ENCODE data around the gene ARID1B.
"Not testable (repeated sequence)": the region's sequence is repeated elsewhere in the genome, so short reads cannot be mapped to it uniquely, and the experiment has no call there.

ARID1B gene

DNA sequence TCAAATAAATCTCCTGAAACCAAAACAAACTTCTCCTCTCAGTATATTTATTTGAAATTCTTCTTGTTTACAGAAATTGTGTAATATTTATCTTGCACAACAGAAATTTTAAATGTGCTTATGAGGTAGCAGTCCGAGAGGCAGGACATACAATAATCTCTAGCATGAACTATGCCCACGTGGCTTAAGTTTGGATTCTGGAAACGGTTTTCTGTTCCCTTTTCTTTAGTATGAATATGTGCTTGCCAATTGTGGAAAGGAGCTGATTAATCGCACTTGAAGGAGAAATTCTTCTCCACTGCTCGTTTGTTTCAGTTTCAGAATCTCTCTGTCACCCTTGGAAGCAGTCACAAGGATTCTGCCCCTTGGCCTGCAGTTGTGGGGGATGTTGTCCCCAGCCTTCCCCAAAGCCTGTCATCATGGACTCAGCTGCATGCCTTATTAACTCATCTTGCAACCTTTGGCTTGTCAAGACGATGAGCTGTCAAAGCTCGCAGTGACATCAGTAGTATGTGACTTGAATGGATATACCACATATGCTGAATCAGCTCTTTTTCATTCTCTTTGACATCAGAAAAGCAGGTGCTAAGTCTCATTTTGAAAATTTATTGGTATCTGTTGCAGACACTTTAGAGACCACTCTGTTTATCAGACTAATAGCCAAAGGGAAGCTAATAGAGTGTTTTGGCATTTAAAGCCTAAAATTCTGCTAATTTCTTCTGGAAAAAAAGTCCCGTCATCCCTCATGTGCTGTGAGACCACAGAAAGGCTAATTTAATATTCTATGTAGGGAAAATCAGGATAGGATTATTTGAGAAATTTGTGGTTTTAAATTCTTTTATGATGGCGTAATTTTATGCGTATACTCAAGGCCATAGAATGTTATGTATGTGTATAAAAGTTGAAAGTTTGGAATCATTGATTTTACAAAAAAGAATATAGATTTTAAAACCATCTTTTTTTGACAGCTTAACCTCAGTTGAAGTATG, 186.8 kb downstream of the ARID1B start:
- peak; percentile 30 for DNase-seq (ENCODE audit: low read depth)

DNA sequence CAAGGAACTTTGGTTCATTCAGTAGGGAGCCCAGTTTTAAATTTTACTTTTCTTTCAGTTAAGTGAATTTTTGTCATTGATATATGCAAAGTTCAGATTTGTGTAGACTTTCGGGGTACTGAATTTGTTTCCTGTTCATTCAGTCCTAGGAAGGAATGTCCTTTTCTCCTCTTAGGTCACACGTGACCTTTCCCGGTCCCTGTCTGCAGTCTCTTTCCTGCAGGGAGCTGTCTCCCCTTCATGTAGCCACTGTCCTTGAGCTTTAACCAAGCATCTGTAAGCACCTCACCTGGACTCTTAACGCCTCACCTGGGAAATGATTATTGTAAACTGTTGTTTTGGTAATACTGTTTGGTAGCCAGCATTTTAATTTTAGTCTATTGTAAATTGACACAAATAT, 190.7 kb downstream of the ARID1B start:
- DNase-seq (ENCODE audit: low read depth) = no peak

DNA sequence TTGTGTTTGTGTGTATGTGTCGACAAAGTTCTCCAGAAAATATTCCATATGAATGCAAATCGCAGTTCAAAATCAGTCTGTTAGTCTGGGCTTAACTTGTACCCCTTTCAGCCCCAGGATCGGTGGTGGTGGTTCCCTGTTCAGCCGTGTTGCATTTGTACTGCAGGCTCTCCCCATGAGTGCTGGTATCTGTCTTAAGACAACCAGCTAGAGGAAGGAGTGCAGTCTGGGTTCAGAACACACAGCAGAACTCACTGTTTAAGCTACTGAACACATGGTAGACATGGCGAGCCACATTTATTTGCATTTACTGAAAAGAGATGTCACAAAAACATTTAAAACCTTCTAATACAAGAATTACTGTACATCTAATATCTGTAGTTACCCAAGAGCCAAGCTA, 192.1 kb downstream of the ARID1B start:
- no peak for DNase-seq (ENCODE audit: low read depth)

DNA sequence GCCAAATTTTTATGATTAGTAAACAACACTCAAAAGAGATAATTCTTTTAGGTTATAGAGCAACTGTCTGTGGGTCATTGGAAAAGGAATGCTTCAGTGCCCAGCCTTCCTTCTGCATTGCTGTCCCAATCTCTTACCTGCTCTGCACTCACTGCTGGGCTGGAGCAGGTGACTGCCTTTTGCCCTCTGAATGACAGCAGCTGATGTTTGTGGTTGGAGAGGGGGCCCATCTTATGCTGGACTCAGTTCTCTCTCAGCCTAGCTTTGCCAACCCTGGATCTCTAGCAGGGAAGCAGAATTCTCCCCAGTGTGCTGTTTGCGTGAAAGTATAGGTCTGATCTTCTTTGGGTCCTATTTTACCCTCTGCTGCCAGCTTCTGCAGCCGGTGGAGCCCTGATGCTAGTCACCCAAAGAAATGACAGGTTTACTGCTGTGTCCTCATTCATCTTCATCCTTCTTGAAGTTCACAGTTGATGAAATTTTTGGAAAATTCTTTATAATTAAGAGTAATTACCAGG, 193.5 kb downstream of the ARID1B start:
- DNase-seq (ENCODE audit: low read depth) = no peak

DNA sequence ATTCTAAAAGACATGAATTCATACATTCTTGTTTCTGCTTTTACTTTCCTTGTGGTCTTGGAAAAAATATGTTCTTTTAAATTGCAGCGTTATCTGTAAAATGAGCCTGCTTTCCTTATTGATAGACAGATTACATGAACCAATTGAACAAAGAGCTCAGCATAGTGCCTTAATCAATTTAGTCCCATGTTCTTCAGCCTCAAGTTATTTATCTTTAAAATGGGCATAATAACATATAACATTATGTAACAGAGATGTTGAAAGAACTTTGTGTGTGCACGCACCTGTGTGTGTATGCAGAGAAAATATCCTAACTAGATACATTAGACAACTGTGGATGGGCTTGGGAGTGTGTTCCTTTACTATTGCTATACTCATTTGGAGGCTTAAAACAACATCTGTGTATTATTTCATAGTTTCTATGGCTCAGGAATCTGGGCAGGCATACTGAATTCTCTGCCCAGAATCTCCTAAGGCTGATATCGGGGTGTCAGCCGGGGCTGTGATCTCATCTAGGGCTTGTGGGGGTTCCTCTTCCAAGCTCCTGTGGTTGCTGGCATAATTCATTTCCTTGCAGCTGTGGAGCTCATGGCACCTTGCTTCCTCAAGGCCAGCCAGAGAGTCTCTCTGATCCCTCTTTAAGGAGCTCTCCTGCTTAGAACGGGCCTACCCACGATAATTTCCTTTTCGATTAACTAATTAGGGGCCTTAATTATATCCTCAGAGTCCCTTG, 194.1 kb downstream of the ARID1B start:
- no peak for DNase-seq (ENCODE audit: low read depth)

DNA sequence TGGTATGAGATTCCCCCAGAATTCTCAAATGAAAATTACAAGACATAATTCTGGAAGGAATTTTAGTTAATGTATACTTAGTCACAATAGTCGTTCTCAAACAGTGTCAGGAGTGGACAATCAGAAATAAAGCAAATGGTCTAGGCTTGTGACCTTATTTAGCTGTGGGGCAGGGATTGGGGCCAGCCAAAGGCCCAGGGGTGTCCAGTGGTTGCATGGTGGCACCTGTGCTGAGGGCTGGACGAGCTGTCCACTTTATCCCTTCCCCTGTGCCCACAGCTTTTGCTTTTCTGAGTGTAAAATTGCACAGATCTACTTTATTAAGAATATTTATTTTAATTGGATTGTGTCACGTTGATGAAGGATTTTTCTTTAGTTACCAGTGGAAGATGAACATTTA, 195.0 kb downstream of the ARID1B start:
- no peak for DNase-seq (ENCODE audit: low read depth)

DNA sequence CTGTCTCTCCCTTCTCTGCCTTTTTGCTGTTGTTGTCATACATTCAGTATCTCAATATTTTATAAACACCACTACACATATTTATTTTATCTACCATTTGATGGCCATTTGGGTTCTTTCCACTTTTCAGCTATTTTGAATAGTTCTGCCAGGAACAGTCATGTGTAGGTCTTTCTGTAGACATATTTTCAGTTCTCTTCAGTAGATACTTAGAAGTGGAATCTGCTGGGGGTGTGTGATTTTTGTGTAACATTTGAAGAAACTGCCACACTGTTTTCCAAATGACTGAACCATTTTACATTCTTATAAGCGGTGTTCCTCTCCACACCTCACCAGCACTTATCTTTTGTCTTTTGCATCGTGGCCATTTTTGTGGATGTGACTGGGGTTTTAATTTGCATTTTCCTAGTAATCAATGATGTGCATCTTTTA, 197.7 kb downstream of the ARID1B start:
- no peak for DNase-seq (ENCODE audit: low read depth)

DNA sequence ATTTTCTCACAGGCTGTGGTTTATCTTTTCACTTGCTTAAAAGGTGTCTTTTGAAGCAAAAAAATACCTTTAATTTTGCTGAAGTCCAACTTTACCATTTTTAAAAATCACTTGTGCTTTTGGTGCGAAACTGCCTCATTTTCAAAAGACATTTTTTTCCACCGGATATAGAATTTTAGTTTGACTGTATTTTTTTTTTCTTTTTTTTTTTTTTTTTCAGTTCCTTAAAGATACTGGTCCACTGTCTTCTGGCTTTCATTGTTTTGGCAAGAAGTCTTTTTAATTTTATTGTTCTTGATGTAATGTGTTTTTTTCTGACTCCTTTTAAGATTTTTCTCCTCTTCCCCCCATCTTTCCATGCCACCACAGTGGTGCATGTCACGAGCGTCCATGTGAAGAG, 198.2 kb downstream of the ARID1B start:
- DNase-seq (ENCODE audit: low read depth) = no peak

DNA sequence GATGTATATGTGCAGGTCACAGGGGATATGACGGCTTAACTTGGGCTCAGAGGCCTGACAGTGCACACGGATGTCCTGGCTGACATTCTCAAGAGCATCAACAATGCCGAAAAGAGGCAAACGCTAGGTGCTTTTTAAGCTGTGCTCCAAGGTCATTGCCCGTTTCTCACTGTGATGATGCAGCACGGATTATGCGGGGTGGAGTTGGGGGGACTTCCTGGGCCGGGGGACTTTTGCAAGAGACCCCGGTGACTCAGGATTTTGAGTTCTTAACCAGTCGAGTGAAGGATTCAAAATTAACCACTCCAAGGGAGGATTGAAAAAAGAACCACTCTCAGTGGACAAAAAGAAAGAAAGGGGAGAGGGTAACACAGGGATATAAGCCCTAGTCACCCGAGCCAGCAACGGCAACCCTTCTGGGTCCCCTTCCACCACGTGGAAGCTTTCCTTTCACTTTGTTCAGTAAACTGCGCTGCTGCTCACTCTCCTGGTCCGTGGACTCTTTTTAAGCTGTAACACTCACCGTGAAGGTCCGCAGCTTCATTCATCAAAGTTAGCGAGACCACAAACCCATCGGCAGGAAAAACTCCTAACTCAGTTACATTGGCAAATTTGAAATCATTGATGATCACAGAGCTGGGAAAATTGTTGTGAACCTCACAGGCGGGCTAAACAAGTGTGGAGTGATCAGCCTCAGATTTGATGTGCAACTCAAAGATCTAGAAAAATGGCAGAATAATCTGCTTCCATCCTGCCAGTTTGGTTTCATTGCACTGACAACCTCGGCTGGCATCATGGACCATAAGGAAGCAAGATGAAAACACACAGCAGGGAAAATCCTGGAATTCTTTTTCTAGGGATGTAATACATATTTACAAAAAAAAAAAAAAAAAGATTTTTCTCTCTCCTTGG, 199.3 kb downstream of the ARID1B start:
- DNase-seq (ENCODE audit: low read depth) = no peak

DNA sequence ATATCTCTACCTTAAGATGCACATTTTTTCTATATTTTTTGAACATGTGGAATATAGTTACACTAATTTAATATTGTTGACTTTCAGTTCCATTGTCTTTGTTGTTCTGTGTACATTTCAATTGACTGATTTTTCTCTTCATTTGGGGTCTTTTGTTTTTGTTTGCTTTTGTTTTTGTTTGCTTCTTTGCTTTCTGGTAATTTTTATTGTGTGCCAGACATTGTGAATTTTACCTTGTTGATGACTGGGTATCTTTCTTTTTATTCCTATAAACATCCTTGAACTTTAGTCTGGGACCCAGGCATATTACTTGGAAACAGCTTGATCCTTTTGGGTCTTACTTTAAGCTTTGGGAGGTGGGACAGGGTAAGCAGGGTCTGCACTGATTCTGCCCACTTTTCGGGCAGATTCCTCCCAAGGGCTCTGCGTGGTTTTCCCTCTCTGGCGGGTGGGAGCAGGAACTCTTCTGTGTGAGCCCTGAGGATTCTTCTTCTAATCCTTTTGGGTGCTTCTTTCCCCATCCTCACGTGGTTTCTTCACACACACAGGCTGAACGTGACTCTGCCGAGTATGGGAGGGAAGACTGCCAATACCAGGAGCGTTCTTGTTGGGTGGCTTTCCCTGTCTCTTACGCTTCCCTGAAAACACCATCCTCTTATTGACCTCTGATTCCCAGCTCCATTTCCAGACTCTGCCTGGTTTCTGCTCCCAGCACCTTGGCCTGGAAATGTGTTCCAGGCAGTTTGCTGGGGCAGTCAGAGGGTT, 200.5 kb downstream of the ARID1B start:
- DNase-seq (ENCODE audit: low read depth) = no peak

DNA sequence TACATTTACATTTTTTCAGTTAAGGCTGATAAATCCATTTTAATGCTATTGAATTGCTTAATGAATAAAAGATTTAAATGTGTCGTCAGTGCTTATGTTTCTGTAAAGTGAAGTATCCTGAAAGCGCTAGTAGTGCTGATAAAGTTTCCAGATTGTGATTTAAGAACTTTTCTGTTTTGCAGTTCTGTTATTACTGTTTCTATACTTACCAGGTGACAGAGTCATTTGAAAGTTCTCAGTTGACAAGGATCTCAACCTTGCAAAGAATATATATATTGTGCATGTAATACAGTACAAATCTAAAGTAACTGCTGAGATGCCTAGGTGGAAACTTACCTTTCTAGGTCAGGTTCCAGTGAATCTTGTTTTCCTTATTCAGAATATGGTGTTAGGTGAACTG, 201.8 kb downstream of the ARID1B start:
- DNase-seq (ENCODE audit: low read depth) = no peak

DNA sequence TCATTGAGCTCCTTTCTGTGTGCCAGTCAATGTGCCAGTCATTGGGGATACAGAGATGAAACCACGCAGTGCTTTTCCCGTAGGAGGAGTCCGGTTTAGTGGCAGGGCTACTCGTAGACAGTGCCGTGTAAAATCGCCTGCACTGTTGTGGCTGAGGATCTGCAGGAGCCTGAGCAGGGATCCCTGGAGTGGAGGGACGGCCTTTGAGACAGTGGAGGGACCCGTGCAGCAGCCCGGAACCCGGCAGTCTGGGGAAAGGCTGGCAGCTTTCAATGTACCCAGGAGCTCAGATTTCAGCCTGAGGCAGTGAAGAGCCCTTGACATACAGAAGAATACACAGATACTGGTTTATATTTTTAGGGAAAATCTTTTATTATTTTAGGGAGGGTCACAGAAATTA, 203.3 kb downstream of the ARID1B start:
- no peak for DNase-seq (ENCODE audit: low read depth)

DNA sequence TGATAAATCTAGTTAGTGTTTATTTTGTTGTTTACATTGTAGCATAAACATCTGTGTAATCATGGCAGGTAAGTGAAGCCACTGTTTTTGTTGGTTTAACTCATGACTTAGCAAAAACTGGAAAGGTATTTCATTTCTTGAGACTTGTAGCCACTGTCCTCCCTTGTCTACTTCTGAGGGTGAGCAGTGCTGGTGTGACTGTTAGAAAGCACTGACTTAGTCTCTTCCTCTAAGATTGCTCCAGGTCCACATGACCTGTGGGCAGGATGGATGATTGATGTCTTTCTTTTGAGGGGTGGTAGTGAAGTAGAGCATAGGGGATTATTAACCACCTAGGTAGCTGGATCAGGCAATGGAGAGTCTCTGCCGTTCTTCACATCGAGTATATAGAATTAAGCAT, 203.8 kb downstream of the ARID1B start:
- no peak for DNase-seq (ENCODE audit: low read depth)

DNA sequence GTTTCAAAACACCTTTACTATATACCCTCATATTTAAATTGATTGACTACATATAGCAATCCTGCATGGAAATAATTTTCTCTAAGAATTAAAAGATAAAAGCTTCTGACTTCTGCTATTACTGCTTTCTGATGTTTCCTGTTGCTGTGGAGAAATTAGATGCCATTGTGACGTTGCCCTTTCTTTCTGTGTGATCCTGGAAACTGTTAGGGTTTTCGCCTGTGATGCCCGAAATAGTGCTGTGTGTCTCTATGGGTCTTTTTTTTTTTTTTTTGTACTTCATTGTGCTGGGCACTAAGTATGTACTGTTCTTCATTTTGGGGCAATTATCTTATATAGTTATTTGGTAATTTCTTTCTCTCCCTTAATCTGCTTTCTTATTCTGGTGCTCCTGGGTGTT, 205.0 kb downstream of the ARID1B start:
- DNase-seq (ENCODE audit: low read depth) = no peak

DNA sequence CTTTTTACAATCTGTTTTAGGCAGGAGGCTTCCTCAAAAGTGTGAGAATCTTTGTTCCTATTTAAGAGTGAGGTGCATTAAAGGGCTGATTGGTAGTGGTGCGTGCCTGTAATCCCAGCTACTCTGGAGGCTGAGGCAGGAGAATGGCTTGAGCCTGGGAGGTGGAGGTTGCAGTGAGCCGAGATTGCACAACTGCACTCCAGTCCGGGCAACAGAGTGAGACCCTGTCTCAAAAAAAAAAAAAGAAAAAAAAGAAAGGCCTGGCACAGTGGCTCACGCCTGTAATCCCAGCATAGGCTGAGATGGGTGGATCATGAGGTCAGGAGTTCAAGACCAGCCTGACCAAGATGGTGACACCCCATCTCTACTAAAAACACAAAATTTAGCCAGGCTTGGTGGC, 205.7 kb downstream of the ARID1B start:
- not testable (repeated sequence) for DNase-seq (ENCODE audit: low read depth)

DNA sequence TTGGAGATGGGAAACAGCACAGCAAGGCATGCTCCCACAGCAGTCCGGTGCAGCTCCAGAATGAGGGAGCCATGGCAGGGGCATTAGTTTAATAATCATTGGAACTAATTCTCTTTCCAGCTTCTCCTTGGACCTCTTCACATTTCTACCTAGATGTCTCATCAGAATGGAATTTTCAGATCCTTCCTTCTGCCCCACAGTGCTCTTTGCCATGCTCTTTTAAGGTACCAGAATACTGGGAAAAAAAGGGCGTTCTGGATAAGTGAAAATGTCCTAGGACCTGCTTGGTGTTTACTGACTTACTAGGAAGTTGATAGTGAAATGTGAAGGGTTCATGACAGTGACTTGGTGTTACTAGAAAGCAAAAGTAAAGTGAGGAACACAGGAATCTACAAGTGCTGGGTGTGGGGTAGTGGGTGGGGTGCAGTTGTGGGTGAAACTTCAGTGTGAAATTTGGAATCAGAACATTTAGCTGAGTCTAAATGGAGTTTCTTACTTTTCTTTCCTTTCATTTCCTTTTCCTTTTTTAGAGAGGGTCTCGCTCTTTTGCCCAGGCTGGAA, 207.1 kb downstream of the ARID1B start:
- no peak for DNase-seq (ENCODE audit: low read depth)

DNA sequence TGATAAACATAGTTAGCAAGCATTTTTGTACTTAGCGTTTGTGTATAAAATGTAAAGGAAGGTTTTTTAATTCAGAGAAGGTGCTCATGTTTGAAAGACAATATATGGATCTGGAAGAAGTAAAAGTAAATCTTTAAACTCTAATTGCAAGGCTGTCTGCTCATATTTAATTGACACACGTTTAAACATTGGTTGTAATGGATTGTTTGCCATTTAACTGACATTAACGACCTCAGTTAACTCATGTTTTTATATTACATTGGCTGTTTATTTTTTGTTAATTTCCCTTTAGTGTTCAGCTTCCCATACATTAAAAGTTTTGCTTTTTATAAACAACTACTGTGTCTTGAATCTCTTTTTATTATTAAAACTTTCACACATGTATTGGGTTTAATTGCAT, 208.1 kb downstream of the ARID1B start:
- no peak for DNase-seq (ENCODE audit: low read depth)

DNA sequence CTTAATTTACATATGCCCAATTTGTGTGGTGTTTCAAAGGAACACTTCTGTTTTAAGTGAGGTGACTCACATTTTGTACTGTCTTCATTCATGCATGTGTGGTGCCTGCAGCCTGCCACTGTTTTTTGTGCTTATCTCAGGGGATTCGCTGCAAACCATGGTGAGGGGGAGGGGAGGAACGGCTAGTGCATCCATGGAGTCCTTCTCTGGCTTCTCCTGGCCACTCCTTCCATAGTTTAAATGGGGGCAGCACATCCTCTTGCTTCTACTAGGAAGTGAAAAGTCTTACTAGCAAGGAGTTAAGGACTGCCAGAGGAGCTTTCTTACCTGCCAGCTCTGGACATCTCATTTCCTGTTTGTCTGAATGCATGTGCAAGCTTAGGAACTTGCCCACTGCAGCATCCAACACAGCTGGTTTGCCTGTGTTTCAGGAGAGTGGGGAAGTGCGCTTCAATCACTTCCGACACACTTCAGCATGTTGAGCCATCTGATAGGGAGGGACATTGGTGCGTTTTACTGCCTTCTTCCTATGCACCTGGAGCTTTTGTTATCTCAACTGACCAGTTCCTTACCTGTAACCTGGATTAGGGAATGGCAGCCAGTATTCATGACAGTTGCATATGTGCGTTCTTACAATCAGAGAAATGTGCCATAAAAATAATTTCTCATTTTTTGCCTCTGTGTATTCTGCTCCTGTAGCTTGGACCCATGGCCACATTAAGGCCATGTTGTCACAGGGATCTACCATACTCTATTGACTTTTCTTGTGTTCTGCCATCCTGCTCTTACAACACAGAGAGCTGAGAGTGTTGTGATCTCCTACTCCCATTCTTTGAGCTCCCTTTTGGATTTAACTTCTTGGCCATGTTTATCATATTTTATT, 211.3 kb downstream of the ARID1B start:
- DNase-seq (ENCODE audit: low read depth) = no peak

DNA sequence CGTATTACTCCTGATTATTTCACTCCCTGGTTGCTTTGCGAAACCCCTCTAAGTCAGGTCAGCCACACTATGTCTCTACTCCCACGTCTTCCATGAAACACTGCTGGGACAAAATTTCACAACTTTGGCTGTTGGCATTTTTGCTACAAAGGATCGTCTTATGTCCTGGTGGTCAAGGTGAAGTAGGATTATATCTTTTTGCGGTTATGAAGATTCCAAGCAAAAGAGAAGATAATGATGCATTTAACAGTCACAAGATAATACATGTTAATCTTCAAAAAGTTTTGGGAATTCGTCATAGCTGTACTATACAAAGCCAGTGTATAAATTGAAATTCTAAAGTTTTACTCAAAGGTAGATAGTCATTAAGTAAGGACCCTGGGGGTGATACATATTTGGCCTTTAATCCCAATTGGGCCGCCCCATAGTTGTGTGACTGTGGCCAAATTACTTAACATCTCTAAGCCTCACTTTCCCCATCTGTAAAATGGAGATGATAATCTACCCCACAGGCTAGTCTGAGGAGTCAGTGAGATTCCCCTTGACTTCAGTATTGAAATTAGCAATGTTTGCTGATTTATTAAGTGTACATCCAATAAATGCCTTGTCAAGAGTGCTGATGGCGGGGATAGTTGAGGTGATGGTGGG, 212.1 kb downstream of the ARID1B start:
- no peak for DNase-seq (ENCODE audit: low read depth)
